LoVo (cell line): ENCODE data around the gene SND1.

Experiments used
- DNase-seq: peaks from one replicate; pipeline ENCODE4 v3.0.0-alpha.2; 2016; ENCODE audit warnings: low spot score

Gene SND1

DNA sequence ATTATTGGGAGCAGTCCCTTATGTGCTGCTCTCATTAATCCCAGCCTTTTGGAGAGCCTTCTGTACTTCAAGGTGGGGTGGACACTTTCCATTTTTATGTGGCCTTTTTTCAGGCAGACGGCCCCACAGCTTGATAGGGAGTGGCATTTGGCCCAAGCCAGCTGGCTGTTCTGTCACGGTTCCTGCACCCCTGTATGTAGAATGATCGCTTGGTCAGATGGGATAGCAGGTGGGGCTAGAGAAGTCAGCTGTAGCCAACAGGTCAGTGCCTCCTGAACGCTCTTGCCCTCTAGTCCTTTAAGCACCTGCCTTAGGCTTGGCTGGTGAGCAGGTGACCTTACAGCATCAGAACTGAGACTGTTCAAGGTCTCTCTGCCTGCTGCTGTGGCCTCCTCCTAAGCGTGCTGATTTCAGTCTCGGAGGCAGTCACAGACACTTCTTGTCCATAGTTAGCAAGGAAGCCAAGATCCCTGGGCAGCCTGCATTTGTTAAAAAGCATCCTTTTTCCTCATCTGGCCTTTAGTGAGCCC lies 283.9 kb downstream of the SND1 start:
- DNase-seq, result no peak

DNA sequence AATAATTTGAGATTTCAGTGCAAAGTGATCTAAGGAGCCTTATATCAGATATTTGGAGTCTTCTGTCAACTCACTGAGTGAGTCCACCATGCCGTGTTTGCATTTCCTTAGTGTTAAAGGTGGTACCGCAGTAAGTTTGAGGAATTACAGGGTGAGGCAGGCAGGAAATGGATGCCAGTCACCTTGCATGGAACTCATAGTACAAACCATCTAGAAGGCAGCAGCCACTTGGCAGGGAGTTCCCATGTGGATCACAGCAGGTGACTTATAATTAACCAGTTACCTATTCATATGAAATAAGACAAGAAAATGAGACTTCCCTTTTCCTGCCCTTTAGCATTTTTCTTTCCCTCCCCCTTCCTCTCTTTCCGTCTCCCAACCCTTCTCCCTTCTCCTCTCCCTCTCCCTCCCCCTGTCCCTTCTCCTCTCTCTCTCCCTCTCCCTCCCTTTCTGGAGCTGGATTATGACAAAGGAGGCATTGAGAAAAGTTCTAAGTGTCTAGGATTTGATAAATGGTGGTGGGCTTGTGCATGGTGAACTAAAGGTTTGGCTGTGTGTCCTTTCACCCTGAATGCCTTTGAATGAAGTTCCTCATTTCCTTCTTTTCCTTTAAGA lies 285.2 kb downstream of the SND1 start:
- no peak for DNase-seq

DNA sequence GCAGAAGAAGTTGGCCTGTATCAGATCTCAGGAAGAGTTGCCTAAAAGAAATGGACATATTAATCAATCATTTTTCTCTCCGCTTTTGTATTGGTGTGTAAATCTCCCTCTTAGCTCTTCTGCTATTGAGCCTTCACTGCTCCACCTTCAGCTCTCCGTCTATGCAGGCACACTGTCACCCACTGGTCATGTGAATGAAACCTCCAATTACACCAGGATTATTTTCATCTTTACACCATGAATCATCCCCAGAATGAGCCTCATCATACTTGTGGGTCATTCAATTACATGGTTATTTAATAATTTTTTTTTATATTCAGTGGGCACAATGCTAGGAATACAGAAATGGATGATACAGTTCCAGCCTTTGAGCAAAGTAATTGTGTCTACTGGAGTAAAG lies 286.6 kb downstream of the SND1 start:
- peak; percentile 9 for DNase-seq

DNA sequence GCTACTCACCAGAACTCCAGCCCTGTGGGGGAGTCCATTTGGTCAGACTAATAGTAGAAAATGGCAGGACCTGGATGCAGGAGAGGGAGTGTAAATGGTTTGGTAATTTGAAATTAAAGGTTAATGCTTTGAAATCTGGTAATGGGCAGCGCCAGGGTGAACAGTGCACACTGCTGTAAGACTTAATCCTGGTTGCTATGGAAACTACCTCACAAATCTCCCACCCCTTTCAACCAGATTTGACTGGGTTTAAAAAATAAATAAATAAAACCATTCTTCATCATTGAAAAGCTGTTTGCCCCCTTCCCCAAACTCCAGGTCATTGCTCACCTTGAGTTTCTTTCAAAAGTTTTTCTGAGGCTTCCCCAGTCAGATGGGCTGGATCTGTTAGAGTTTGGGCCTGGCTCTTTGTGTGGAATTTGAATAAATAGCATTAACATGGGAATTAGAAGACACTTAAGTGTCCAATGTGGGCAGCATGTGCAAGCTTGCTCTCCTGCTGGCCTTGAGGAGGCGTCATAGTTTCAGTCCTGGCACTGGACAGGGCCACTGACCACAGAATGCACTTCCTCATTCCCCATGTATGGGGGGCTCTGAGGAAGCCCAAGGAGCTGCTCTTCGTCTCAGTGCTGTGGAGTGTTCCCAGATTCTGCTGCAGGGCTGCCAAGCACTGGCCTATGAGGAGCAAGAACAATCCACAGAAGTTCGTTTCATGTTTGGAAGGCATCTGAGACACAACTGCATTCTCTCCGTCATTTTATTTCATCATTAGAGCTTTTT lies 288.6 kb downstream of the SND1 start:
- DNase-seq, result no peak

DNA sequence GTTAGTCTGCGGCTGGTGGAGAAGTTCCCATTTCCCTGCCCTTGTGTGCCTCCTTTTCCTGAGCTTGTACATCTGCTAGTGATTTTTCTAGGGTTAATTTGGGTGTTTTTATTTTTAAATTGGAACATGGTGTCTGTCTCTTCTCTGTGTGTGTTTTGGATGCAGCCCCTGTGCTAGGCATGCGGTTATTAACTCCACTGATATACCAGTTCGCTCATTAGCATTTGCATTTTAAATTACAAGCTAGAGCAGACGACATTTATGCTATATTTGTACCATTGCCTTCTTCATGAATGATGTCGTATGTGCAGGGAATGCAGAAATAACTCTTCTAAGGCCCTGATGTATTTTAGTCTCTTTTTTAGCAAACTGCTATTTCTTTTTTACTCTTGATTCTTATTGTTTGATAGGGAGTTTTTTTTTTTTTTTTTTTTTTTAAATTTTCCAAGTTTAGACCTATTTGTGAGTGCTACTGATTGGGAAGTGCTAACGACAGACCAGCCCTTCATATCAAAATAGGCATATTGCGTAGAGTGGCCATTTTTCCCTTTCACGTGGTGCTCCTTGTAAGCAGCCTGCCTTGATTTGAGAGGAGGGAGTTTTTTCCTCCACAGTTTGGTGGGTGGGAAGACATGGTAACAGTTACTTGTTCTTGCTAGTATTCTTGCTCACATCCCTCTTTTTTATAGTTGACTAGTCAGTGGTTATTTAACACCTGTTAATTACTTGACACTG lies 289.6 kb downstream of the SND1 start:
- no peak for DNase-seq

DNA sequence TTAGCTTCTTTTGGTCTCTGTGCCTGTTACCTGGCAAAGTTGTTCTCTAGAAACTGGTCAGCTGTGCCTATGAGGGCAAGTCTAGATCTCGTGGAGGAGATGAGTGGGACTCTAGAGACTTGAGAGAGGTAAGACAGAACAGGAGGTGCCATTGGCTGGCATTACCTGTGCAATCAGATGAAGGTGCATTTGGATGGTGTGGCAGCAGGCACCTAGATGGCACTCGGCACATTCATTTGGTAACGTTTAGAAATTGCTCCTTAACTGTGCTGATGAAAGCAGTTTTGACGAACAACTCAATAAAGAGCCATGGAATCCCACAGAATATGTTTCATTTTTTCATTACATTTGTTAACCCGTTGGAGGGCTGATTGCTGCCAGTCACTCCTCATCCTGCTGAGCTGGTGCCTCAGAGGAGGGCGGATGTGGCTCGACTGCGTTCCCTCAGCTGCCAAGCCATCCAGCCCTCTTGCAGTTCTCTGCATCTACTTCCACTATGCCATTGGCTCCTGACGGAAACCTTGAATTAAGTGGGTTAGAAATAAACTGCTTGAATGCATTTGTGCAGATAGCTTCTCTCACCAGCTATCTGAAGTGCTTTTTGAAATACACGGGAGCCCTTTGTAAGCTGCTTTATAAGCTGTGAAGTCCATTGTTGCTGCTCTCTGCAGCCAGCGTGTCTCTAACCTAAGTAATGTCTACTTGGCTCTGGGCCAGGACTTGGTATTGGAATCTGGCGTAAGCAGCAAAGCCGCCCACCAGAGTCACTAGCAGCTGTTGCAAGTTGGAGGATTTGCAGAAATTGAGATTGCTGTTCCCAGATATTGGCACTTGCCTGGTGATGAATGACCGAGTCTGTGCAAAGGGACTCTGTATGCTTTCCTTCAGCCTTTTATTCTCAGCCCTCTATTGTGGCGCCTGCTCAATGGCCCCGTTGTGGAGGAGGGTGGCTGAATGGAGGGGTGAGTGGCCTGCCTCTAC lies 291.8 kb downstream of the SND1 start:
- DNase-seq, result no peak

DNA sequence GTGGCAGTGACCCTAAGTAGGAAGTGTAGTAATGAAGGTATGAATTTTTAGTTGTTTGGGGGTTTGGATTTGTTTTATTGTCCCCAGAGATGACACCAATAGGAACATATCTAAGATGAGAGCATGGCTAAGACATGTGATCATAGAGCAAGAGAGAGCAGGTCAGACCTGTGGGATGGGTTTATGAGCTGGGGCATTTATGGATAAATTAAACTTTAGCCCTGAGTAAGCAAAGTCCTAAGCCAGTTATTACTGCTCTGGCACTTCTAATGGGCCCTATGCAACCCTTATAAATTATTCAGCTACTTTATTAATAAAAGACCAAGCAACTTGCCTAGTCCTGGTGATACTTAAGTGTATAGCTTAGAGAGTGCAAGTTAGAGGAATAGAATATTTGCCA lies 294.1 kb downstream of the SND1 start:
- no peak for DNase-seq

DNA sequence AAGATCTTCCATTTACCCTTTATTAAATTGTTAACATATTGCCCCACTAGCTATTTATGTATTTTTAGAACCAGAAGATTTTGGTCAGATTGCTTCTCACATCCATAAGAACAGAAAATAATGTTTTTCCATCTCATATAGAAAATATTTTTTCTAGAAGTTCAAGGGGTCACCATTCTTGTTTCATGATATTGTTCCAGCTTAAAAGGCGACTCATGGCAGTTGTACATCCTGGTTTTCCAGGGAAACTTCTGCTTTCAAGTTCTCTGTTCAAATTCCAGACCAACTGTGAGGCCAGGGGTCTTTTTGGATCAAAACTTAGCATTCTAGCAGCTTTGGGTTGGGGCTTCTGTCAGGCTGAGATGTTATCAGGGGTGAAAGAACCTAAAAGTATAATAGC lies 294.9 kb downstream of the SND1 start:
- DNase-seq, result no peak

DNA sequence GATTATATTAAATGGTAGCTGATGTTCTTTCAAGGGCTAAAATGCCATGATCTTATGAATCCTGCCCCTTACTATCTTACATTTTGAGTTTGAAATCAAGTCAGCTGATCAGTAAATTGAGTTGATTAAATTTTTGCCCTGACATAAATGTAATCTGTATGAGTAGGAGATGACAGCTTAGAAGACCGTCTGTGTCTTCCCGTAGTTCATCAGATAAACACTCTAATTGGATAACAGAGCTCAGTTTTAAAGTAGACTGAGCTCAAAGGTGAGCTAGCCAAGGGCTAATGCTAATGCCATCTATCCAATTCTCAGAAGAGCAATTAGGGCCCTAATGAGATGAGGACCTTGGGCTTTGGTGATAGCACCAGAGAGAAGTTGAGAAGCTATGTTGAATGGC lies 296.3 kb downstream of the SND1 start:
- no peak for DNase-seq

DNA sequence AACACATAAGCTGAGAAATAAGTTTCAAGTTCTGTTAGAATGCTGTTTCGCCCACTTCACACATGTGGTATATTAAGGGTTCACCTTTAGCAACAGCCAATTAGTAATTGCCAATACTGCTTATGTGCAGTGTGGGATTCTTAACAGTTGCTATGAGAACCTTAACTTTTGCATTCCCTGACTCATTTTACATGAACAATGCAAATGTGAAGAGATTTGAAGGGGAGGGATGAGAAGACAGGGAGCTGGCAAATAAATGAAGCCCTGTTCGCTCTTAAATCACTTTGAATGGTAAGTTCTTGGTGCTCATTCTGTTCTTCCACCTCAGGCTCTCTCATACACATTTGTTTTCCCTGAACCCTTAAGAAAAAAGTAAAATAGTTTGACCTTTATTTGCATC lies 296.9 kb downstream of the SND1 start:
- no peak for DNase-seq

DNA sequence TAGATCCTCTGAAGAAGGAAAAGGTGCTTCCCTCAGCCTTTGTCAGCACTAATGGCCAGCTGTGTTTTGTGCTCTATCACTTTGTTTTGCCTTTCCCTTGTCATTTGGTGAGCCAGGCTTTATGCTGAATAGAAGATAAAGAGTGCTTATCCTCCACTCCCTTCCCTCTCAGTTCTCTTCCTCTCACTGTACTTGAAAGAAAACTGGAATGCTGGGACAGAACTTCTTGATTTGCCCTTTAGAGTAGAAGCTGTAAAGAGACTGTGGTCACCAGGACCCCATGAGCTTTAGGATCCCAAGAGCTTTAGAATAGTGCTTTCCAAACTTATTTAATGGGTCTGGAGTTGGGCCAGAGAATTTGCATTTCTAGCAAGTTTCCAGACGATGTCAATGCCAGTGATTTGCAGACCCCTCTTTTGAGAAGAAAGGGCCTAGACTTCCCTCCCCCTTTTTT lies 297.8 kb downstream of the SND1 start:
- no peak for DNase-seq

DNA sequence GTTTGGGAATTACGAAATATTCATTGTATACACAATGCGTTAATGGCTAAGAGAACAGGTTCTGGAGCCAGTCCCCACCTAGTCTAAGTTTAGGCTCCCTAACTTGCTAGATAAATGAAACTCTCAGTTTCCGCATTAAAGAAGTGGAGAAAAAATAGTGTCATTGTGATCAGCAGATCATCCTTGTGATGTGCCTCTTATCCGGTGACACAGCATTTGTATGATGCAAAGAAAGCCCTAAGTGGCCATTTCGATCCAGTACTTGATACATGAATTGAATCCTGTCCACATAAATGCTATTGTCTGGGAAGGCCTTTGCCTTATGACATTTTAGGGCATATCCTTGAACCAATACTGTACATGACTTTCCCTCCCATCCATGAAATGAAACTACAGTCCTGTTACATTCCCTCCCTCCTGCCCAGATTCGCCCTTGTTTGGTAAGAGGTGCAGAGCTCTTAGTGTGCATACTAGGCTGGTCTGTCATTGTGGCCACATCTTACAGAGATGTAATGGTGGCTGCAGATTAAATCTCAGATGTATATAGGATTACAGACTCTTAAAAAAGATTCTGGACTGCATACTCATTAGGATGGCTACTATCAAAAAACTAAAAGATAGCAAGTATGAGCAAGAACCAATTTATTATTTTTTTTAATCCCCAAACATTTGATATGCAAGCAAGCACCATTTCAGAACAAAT lies 298.4 kb downstream of the SND1 start:
- no peak for DNase-seq

DNA sequence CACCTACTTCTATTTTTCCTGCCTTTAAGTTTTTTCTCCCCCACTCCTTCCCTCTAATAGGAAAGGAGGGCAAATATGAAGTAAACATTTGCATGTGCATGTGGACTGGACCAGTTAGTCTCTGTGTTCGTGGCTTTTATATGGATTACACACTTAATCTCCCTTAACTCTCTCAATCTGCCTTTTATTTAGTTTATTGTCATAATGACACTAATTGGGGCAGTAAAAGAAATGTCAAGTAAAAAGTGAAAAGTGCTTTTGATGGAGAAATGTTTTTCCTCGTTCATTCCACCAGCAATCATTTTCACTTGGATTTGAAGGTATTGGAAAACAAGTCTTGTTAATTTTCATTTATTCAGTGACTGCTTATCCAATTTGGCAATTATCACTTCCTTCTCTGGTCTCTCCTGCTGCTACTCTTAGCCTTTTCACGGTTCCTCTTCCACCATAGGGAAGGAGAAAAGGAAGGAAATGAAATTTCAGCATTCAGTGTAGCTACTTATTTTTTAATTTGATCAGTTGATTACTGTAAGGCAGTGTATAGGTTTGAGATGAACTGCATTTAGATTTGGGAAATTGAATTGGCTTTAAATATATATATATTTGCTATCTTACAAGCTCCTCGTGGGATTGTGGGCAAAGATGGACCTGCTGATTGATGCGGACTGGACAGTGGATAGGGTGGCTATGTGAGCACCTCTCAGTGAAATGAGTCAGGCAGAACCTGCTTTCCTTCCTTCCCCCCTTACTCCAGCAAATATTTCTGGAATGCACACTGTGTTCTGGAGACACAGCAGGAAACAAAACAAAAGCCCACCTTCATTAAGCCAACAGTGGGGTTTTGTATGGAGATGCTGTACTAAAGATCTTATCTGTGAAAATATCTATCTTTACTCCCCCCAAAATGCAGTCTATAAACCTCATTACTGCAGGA lies 301.7 kb downstream of the SND1 start:
- DNase-seq, result no peak

DNA sequence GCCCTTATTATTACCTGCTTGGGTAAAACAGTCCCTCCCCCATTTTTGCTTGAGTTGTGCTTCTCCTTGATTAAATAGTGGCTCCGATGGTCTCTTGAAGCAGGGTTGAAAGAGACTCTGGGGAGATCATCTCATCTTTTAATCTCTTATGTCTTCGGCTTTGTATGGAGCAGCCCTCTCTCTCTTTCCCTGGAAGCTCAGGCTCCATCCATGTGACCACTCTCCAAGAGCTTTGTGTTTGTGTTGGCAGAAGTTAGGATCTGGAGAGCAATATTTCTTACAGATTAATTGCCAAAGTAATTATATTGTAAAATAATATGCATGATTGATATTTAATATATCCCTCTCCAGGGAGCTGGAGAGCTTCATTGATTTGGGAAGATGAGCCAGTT lies 302.4 kb downstream of the SND1 start:
- no peak for DNase-seq

DNA sequence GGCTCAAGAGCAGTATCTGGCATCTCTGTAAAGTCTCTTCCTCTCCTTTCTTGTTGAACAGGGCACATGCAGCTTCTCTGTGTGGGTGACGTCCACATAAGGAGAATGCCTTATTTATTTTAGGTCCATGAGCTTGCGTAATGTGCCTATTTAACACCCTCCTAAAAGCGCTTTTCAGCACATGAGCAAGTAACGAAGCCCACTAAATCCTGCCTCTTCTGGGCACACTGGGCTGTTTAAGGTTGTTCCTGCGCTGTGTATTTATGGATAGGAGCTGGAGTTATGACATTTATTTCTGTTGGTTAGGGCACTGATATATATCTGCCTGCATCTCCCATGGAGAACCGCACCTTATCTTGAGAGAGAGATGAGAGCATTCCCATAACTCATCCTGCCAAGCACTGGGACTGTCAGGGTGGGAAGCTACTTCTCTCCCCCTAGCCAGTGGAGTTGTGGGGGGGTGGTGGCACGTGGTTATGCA lies 303.1 kb downstream of the SND1 start:
- DNase-seq, result no peak

DNA sequence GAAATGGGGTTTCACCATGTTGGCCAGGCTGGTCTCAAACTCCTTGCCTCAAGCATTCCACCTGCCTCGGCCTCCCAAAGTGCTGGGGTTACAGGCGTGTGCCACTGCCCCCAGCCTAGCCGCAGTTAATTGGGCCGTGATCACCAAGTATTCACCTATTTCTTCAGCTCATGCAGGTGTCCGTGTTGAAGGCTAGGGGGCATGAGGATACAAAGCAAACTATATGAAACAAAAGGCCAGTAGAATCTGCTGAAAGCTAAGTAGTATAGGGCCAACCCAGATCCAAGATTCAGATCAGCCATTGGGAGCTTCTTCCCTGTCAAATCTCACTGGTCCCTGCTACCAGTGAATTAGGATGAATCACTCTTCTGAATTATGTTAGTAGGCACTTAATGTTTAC lies 305.9 kb downstream of the SND1 start:
- DNase-seq, result no peak

DNA sequence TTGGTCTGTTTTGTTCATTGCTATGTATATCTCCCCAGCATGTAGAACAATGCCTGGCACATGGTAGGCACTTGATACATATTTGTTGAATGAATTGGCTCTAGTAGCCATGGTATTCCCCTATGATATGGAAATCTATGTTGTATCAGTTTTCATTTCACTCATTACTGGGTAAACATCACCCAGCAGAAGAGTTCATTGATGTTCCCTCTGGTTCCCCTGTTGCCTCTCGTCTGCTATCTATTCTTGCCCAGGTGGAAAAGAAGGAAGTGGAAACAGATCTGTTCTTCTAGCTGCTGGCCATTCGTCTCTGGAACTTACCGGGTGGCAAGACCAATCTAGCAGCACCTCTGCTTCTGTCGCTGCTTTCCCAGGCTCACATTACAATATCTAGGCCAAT lies 307.8 kb downstream of the SND1 start:
- no peak for DNase-seq

DNA sequence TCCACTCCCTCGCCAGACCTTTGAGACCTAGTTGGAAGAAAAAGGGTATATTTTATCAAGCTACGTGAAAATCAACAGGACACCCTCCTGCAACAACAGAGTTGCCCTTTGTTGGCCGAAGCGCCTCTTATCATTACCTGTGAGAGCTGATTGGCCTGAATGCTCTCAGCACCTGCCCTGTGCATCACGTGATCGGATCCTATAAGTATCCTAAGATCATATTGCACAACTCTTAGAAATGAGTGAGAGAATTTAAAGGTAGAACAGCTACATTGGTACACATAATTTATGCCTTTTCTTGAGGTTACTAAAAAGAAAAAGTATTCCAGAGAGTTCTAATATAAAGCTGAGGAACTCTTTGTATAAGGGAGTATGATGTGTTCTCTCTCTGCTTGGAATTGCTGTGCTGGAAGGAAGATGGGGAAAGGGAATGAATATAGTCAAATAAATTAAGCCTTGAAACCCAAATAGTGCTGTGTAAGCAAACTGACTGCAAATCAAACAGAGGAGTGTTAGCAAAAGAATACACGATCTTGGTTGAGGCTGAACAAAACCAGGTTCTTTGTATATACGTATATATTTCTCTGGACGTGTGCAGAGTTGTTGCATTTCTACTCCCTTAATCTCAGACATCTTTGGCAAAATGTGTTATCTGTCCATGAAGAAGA lies 309.9 kb downstream of the SND1 start:
- no peak for DNase-seq
